MCF 10A (cell line): ENCODE data around the gene RBAK. TPM values are rescaled to one million over a fixed set of nuclear protein-coding genes. Genes with fewer than 3 reads are reported as not detected.
"Not testable (repeated sequence)": the region's sequence is repeated elsewhere in the genome, so short reads cannot be mapped to it uniquely, and the experiment has no call there.

Source experiments
- BruUV-seq: library from RNA; stranded (reverse); fragments of 400-500 nt; replicated peaks from 2 replicates; lab custom pipeline; 2021; lab: Mats Ljungman, UMichigan
- CTCF ChIA-PET: fragments of 300-600 bp; sonication (Branson Sonifier 250); formaldehyde crosslinking; extraction: SDS; loops from one replicate; lab custom pipeline; 2021; ENCODE audit warnings: antibody characterized with exemption, inconsistent platforms; lab: Yijun Ruan, JAX
- POLR2A ChIA-PET: fragments of 300-600, 350-650 bp; sonication (Branson Sonifier 250); formaldehyde crosslinking; extraction: SDS; loops from one replicate; lab custom pipeline; 2020; ENCODE audit warnings: antibody characterized with exemption, inconsistent platforms; lab: Yijun Ruan, JAX
- DNase-seq: peaks from one replicate; pipeline ENCODE4 v3.0.0-alpha.2; 2018; ENCODE audit not compliant: unreplicated experiment
- H3K27ac Mint-ChIP-seq: one replicate; pipeline ENCODE4 v1.8.0; 2022; ENCODE audit warnings: mild to moderate bottlenecking, low read depth, mixed read lengths; ENCODE audit not compliant: unreplicated experiment
- H3K27me3 Mint-ChIP-seq: one replicate; pipeline ENCODE4 v1.8.0; 2022; ENCODE audit warnings: mixed read lengths; ENCODE audit not compliant: insufficient read depth, unreplicated experiment
- H3K36me3 Mint-ChIP-seq: one replicate; pipeline ENCODE4 v1.8.0; 2022; ENCODE audit warnings: mild to moderate bottlenecking, moderate library complexity, mixed read lengths; ENCODE audit not compliant: insufficient read depth, unreplicated experiment
- H3K4me1 Mint-ChIP-seq: one replicate; pipeline ENCODE4 v1.8.0; 2022; ENCODE audit warnings: mixed read lengths; ENCODE audit not compliant: insufficient read depth, unreplicated experiment
- H3K4me3 Mint-ChIP-seq: one replicate; pipeline ENCODE4 v1.8.0; 2022; ENCODE audit warnings: mild to moderate bottlenecking, moderate library complexity, mixed read lengths; ENCODE audit not compliant: unreplicated experiment
- H3K9me3 Mint-ChIP-seq: one replicate; pipeline ENCODE4 v1.8.0; 2022; ENCODE audit warnings: mixed read lengths; ENCODE audit not compliant: unreplicated experiment
- CTCF ChIP-seq: fragments of 200-600 bp; IDR thresholded peaks from one replicate; pipeline ENCODE4 v1.8.0; 2022; ENCODE audit warnings: antibody characterized with exemption, mild to moderate bottlenecking; ENCODE audit not compliant: unreplicated experiment
- intact Hi-C: fragments of 100-400 bp; cut with micrococcal nuclease; formaldehyde crosslinking; loops from 2 replicates; pipeline ENCODE4 v1.14.1; 2022
- total RNA-seq: library from RNA; stranded (reverse); gene quantifications from 2 replicates; pipeline ENCODE4 v1.2.3, GENCODE V29; 2022

Gene RBAK
- total RNA-seq, 1 experiment from 2014 or later: 14.4 TPM

- H3K27me3 Mint-ChIP-seq: no peaks in the 10 kb centered on the region
- no peak overlapping the region for H3K4me3 Mint-ChIP-seq
- peak; percentile 42 for DNase-seq
- TF ChIP-seq CTCF: no peak
- ChIA-PET CTCF (no interaction called here), POLR2A (interaction anchor here (0.7 to 1.1 kb wide), 2 partner anchors 10 to 22 kb away, joined by 3 to 4 read pairs; no protein-coding TSS in a partner anchor)
- no TSS peak for BruUV-seq
- peaks cover 7% of the 10 kb centered on the region for H3K4me1 Mint-ChIP-seq
- intact Hi-C loops: no loop called here
- peaks cover 31% of the 10 kb centered on the region for H3K36me3 Mint-ChIP-seq
- H3K9me3 Mint-ChIP-seq: peaks cover 5% of the 10 kb centered on the region
- no peak overlapping the region for H3K27ac Mint-ChIP-seq
Observed at GRCh38 chr7:5005066-5005465, 40.6 kb upstream of the RBAK start.

- no peak for DNase-seq
- CTCF ChIA-PET: no interaction called here
- POLR2A ChIA-PET: no interaction called here
Observed at GRCh38 chr7:5012985-5013384, 32.7 kb upstream of the RBAK start.

GRCh38 chr7:5015936-5016335, 29.7 kb upstream of the RBAK start:
- H3K9me3 Mint-ChIP-seq, CTCF ChIA-PET, H3K4me3 Mint-ChIP-seq, H3K27me3 Mint-ChIP-seq, BruUV-seq, DNase-seq, H3K4me1 Mint-ChIP-seq, intact Hi-C loops, H3K27ac Mint-ChIP-seq: not testable (repeated sequence)
- H3K36me3 Mint-ChIP-seq: peaks cover 16% of the 10 kb centered on the region
- POLR2A ChIA-PET: interaction anchor here (0.6 kb wide), 1 partner anchor 450 kb away, joined by 3 read pairs; no protein-coding TSS in a partner anchor

More at GRCh38 chr7:5012985-5013384, 32.7 kb upstream of the RBAK start:
- intact Hi-C loops: no loop called here
- H3K36me3 Mint-ChIP-seq: peaks cover 19% of the 10 kb centered on the region
- no peaks in the 10 kb centered on the region for H3K27me3 Mint-ChIP-seq
- H3K4me3 Mint-ChIP-seq: no peak overlapping the region
- H3K27ac Mint-ChIP-seq: no peak overlapping the region
- peaks cover 8% of the 10 kb centered on the region for H3K9me3 Mint-ChIP-seq
- no peaks in the 10 kb centered on the region for H3K4me1 Mint-ChIP-seq
- TF ChIP-seq CTCF: no peak
- BruUV-seq: no TSS peak

GRCh38 chr7:5017626-5018025, 28.0 kb upstream of the RBAK start:
- H3K9me3 Mint-ChIP-seq, BruUV-seq, H3K4me1 Mint-ChIP-seq, H3K27me3 Mint-ChIP-seq, H3K27ac Mint-ChIP-seq, DNase-seq, H3K4me3 Mint-ChIP-seq, intact Hi-C loops, POLR2A ChIA-PET: not testable (repeated sequence)
- CTCF ChIA-PET: interaction anchor here (0.6 kb wide), 1 partner anchor 923 kb away, joined by 4 read pairs; no protein-coding TSS in a partner anchor
- H3K36me3 Mint-ChIP-seq: peaks cover 16% of the 10 kb centered on the region

GRCh38 chr7:5020098-5020497, 25.6 kb upstream of the RBAK start:
- no TSS peak for BruUV-seq
- H3K36me3 Mint-ChIP-seq: peaks cover 20% of the 10 kb centered on the region
- no peaks in the 10 kb centered on the region for H3K9me3 Mint-ChIP-seq
- no peaks in the 10 kb centered on the region for H3K27me3 Mint-ChIP-seq
- no peak overlapping the region for H3K27ac Mint-ChIP-seq
- no peak for DNase-seq
- no peak for TF ChIP-seq CTCF
- ChIA-PET POLR2A (no interaction called here), CTCF (interaction anchor here (0.6 kb wide), 1 partner anchor 46 kb away, joined by 4 read pairs; no protein-coding TSS in a partner anchor)
- no peaks in the 10 kb centered on the region for H3K4me1 Mint-ChIP-seq
- H3K4me3 Mint-ChIP-seq: no peak overlapping the region
- intact Hi-C loops: no loop called here

- H3K4me1 Mint-ChIP-seq, DNase-seq, H3K4me3 Mint-ChIP-seq, intact Hi-C loops, H3K9me3 Mint-ChIP-seq, BruUV-seq, H3K27ac Mint-ChIP-seq, H3K27me3 Mint-ChIP-seq: not testable (repeated sequence)
- ChIA-PET POLR2A (interaction anchor here (0.7 kb wide), 1 partner anchor 355 kb away, joined by 3 read pairs; no protein-coding TSS in a partner anchor), CTCF (interaction anchor here (0.6 kb wide), 1 partner anchor 47 kb away, joined by 4 read pairs; no protein-coding TSS in a partner anchor)
- H3K36me3 Mint-ChIP-seq: peaks cover 13% of the 10 kb centered on the region
Observed at GRCh38 chr7:5020976-5021550, 24.6 kb upstream of the RBAK start.

- H3K27me3 Mint-ChIP-seq, H3K4me1 Mint-ChIP-seq, POLR2A ChIA-PET, CTCF ChIA-PET, H3K9me3 Mint-ChIP-seq, H3K36me3 Mint-ChIP-seq, BruUV-seq, H3K4me3 Mint-ChIP-seq, H3K27ac Mint-ChIP-seq, intact Hi-C loops, DNase-seq: not testable (repeated sequence)
Observed at GRCh38 chr7:5023626-5024025, 22.0 kb upstream of the RBAK start.
